Fibroblast of mammary gland (primary cell): ENCODE results near the gene SEC14L1.

Source experiments
- DNase-seq: peaks from one replicate; pipeline ENCODE4 v3.0.0-alpha.2; 2010; ENCODE audit warnings: low read depth
- H3K4me3 ChIP-seq: 2 replicates; pipeline ENCODE4 v1.5.1; 2011; ENCODE audit warnings: low read depth, mild to moderate bottlenecking, low read length, moderate library complexity; ENCODE audit not compliant: control insufficient read depth
- TF ChIP-seq, protein P1 (sequence below): conservative IDR thresholded peaks from 2 replicates; pipeline ENCODE4 v1.5.1; 2011; ENCODE audit warnings: low read depth, low read length, inconsistent platforms; ENCODE audit not compliant: control insufficient read depth, insufficient read depth

The SEC14L1 gene

DNA sequence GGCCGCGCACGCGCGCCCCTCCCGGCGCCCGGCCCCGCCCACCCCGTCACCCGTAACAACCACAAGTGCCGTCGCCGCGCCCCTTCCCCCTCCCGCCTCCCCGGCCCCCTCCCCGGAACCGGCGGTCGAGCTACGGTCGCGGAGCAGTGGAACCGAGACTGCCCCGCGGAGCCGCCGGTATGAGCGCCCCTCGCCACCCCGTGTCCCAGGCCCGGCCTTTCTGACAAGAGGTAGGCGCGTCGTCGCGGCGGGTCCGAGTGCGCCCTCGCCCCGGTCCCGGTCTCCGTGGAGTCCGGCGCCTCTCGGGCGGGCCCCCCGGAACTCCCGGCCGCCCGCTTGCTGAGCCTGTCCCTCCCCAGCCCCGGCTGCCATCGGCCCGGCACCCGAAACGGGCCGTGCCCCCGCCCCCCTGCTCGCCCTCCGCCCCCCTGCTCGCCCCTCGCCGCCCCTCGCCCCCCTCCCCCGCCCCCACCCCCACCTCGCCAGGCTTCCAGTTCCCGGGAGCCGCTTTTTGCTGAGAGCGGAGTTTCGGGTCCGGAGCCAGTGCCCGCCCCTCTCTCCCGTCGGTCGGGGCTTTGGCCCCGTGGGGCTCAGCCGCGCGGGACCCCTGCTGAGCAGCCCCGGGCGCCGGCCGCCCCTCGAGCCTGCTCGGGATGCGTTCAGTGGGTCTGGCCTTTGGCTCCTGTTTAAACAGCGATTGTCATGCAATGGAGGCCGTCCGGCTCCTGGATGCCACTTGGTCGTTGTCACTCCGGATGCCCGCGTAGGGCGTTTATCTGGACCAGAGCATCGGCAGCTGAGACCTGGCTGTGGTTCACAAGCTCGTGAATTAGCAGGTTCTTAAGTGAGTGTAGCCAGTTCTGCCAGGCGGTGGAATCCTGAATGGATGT, at the start of gene SEC14L1:
TSS of gene SEC14L1 (plus strand) at position 92 of the 890 bp plus-strand sequence. CDS start 2,628 bp downstream, outside the sequence.
- peak; percentile 33 for DNase-seq
- peak within 1 kb of the TSS; percentile 73 for H3K4me3 ChIP-seq
- TF ChIP-seq, protein P1, sequence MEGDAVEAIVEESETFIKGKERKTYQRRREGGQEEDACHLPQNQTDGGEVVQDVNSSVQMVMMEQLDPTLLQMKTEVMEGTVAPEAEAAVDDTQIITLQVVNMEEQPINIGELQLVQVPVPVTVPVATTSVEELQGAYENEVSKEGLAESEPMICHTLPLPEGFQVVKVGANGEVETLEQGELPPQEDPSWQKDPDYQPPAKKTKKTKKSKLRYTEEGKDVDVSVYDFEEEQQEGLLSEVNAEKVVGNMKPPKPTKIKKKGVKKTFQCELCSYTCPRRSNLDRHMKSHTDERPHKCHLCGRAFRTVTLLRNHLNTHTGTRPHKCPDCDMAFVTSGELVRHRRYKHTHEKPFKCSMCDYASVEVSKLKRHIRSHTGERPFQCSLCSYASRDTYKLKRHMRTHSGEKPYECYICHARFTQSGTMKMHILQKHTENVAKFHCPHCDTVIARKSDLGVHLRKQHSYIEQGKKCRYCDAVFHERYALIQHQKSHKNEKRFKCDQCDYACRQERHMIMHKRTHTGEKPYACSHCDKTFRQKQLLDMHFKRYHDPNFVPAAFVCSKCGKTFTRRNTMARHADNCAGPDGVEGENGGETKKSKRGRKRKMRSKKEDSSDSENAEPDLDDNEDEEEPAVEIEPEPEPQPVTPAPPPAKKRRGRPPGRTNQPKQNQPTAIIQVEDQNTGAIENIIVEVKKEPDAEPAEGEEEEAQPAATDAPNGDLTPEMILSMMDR = no peak

DNA sequence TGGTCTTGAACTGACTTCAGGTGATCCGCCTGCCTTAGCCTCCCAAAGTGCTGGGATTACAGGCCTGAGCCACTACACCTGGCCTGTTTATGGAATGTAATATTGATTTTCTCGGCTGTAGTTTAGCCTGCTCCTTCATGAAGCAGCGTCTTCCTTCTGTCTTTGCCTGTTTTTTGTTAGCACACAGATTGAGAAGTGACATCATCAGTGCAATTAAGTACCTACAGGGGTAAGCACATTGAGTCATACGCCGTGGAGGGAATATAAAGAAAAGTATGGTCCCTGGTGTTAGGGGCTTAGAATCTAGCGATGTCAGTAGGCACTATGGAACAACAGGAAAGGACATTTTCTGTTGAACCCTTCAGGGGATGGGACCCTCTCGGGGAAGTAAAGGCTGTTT, 48.7 kb upstream of the SEC14L1 start:
- TF ChIP-seq, protein P1 = no peak
- no peak overlapping the region for H3K4me3 ChIP-seq
- DNase-seq = no peak

GRCh38 chr17:77095461-77095860, 45.3 kb upstream of the SEC14L1 start:
- TF ChIP-seq, protein P1 = no peak
- H3K4me3 ChIP-seq = no peak overlapping the region
- DNase-seq = no peak

DNA sequence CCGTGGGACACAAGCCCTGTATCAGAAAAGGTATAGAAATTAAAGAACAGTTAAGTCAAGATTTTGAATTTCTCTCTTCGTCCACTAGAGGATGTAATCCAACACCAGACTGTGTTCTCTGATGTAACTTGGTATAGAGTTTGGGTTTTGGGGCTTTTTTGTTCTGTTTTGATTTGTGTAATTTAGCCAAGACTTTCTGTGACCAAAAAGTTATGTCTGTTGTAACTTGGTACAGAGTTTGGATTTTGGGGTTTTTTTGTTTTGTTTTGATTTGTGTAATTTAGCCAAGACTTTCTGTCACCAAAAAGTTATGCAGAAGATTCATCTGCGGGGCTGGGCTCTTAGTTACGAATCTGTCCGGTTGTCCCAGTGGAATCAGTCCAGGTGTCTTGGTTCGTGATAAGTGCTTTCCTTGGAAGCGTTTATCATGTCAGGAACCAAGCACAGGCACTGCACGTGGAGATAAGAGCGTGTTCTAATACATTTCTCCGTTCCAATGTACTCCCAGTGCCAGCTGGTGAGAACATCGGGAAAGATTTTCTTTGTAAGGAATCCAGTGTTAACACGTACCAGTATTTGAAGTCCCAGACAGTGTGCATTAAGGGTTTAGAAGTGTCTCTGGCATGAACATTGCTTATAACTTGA, 44.1 kb upstream of the SEC14L1 start:
- peak; percentile 72 for DNase-seq
- no peak overlapping the region for H3K4me3 ChIP-seq
- TF ChIP-seq, protein P1 = peak; percentile 97

- TF ChIP-seq, protein P1 = no peak
- H3K4me3 ChIP-seq = no peak overlapping the region
- no peak for DNase-seq
These were observed 43.1 kb upstream of the SEC14L1 start for GRCh38 chr17:77097631-77098180.

GRCh38 chr17:77098884-77099545, 41.8 kb upstream of the SEC14L1 start:
- TF ChIP-seq, protein P1 = no peak
- DNase-seq = peak; percentile 81
- no peak overlapping the region for H3K4me3 ChIP-seq
